SK-N-MC (cell line): ENCODE data around the gene HLF.

Experiments used
- EZH2 ChIP-seq: fragments of 200-600 bp; sonication (generic); IDR thresholded peaks from one replicate; pipeline ENCODE4 v1.6.1; 2017; ENCODE audit warnings: antibody characterized with exemption
- FOXP2 ChIP-seq: optimal IDR thresholded peaks from 2 replicates; pipeline ENCODE3; 2011; ENCODE audit warnings: mild to moderate bottlenecking, moderate library complexity; ENCODE audit not compliant: insufficient read depth; ENCODE audit errors: extremely low read length, control extremely low read depth
- POLR2AphosphoS5 ChIP-seq: IDR thresholded peaks from 2 replicates; pipeline ENCODE4 v1.6.1; 2012; ENCODE audit warnings: mild to moderate bottlenecking, low read depth, low read length, borderline replicate concordance

DNA sequence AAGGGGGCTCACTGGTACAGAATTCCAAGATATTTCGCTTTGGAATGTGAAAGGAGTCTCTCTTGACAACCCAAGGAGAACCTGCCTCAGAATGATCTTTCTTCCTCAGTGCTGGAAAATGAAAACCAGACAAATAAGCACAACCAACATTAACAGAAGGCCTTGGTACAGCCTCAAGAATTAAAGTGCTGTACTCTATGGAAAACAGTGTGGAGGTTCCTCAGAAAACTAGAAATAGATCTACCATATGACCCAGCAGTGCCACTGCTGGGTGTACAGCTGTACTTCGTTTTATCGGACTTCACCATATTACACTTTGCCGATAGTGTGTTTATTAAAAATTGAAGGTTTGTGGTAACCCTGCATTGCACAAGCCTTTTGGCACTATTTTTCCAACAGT lies 25.2 kb downstream of the HLF start:
- TF ChIP-seq EZH2 (no peak), POLR2AphosphoS5 (no peak), FOXP2 (no peak)
